AG04449 (cell line): ENCODE results near the gene FOXRED1.

ENCODE experiments used
- CTCF ChIA-PET: fragments of 350-600 bp; formaldehyde crosslinking; extraction: SDS; loops from one replicate; lab custom pipeline; 2021; ENCODE audit warnings: antibody characterized with exemption; lab: Yijun Ruan, JAX
- POLR2A ChIA-PET: fragments of 400-600, 350-600 bp; formaldehyde crosslinking; extraction: SDS; loops from one replicate; lab custom pipeline; 2020; ENCODE audit warnings: antibody characterized with exemption, inconsistent platforms; lab: Yijun Ruan, JAX
- DNase-seq: peaks from one replicate; pipeline ENCODE4 v3.0.0-alpha.2; 2010; ENCODE audit warnings: low read depth, low spot score
- H3K4me3 ChIP-seq: 2 replicates; pipeline ENCODE4 v1.5.1; 2011; ENCODE audit warnings: low read depth, mild to moderate bottlenecking, control low read depth, low read length
- TF ChIP-seq, protein P1 (sequence below): IDR thresholded peaks from one replicate; pipeline ENCODE4 v1.5.1; 2011; ENCODE audit warnings: mild to moderate bottlenecking, moderate library complexity, low read length, control low read depth, inconsistent platforms; ENCODE audit not compliant: insufficient read depth; ENCODE audit errors: missing control alignments

Gene FOXRED1

DNA sequence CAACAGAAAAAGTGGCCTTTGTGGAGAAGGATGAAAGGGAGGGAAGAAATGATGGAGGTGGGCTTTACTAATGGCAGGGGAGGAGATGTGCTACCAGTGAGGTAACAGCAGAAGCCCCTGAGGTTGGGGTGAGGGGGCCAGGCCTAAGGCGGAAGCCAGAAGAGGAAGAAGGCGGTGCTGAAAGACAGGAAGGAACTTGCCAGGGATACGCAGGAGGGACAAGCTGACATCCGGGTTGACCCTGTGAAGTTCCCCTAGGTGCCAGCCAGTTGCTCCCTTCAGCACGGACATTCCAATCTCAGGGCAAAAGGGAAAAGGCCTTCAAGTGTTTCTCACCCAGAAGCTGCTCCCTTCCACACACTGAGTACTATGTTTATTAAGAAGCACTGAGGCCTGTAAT, 11.6 kb downstream of the FOXRED1 start:
- H3K4me3 ChIP-seq: no peak overlapping the region
- ChIA-PET CTCF (interaction anchor here (1.0 kb wide), 1 partner anchor 11 kb away, joined by 3 read pairs; no protein-coding TSS in a partner anchor), POLR2A (no interaction called here)
- no peak for DNase-seq
- TF ChIP-seq, protein P1, sequence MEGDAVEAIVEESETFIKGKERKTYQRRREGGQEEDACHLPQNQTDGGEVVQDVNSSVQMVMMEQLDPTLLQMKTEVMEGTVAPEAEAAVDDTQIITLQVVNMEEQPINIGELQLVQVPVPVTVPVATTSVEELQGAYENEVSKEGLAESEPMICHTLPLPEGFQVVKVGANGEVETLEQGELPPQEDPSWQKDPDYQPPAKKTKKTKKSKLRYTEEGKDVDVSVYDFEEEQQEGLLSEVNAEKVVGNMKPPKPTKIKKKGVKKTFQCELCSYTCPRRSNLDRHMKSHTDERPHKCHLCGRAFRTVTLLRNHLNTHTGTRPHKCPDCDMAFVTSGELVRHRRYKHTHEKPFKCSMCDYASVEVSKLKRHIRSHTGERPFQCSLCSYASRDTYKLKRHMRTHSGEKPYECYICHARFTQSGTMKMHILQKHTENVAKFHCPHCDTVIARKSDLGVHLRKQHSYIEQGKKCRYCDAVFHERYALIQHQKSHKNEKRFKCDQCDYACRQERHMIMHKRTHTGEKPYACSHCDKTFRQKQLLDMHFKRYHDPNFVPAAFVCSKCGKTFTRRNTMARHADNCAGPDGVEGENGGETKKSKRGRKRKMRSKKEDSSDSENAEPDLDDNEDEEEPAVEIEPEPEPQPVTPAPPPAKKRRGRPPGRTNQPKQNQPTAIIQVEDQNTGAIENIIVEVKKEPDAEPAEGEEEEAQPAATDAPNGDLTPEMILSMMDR: no peak

DNA sequence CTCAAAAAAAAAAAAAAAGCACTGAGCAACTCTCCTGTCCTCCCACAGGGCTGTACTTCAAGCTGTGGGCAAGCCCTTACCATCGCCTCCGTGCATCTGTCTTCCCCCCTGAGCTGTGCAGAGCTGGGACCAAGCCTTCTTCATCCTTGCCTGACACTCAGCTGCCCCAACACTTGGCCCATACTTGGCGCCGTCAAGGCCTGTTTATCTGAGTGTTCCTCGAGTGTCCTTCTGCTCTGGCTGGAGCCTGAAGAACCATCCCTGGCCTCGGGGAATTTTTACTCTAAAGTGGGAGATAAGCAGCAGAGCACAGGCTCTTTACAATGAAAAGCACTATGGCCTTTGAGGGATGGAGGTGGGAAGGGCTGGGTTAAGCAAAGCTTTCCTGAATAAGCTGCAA, 12.3 kb downstream of the FOXRED1 start:
- ChIA-PET CTCF (interaction anchor here (1.0 kb wide), 1 partner anchor 12 kb away, joined by 3 read pairs; no protein-coding TSS in a partner anchor), POLR2A (interaction anchor here (1.4 kb wide), 1 partner anchor 12 kb away, joined by 5 read pairs; the partner anchor contains the start of genes FOXRED1 and SRPRA)
- TF ChIP-seq, protein P1: no peak
- H3K4me3 ChIP-seq: no peak overlapping the region
- no peak for DNase-seq

- DNase-seq: no peak
- ChIA-PET CTCF (interaction anchor here (0.9 to 1.0 kb wide), 2 partner anchors 12 kb away, joined by 3 read pairs; partner anchors contain the start of gene FOXRED1), POLR2A (interaction anchor here (1.4 kb wide), 1 partner anchor 13 kb away, joined by 5 read pairs; the partner anchor contains the start of genes FOXRED1 and SRPRA)
- H3K4me3 ChIP-seq: no peak overlapping the region
- TF ChIP-seq, protein P1: no peak
Measured at GRCh38 chr11:126281666-126282175, 12.8 kb downstream of the FOXRED1 start.

GRCh38 chr11:126282361-126282735, 13.4 kb downstream of the FOXRED1 start:
- no peak for DNase-seq

GRCh38 chr11:126282736-126283591, 14.0 kb downstream of the FOXRED1 start, which contains the start of gene TIRAP:
Gene TIRAP (plus strand): TSS chr11:126283093. CDS start chr11:126290895, 7,802 bp downstream.
- POLR2A ChIA-PET: no interaction called here
- no peak for DNase-seq
- CTCF ChIA-PET: interaction anchor here (0.6 to 0.9 kb wide), 4 partner anchors 10 to 646 kb away, joined by 3 read pairs; partner anchors contain the start of gene FOXRED1
- peak within 1 kb of the TSS; percentile 69 for H3K4me3 ChIP-seq
- TF ChIP-seq, protein P1: no peak

More at GRCh38 chr11:126282361-126282735, 13.4 kb downstream of the FOXRED1 start:
- CTCF ChIA-PET: interaction anchor here (0.6 to 0.9 kb wide), 2 partner anchors 13 to 645 kb away, joined by 3 read pairs; partner anchors contain the start of gene FOXRED1
- H3K4me3 ChIP-seq: peak overlapping the region; percentile 69
- POLR2A ChIA-PET: interaction anchor here (1.4 kb wide), 1 partner anchor 14 kb away, joined by 5 read pairs; the partner anchor contains the start of genes FOXRED1 and SRPRA
- TF ChIP-seq, protein P1: no peak

DNA sequence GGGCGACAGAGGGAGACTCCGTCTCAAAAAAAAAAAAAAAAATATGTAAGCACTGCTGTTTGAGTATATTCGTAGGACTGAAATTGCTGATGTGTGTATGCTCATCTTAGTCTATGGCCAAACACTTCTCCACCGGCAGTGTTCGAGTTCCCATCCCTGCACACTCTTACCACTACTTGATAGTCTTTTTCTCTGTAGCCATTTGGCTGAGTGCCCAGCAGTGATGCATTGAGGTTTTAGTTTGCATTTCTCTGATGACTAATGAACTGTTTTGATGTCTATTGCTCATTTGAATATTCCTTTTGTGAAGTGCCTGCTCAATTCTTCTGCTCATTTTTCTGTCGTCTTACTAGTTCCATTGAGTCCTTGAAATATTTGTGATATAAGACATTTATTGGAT, 15.9 kb downstream of the FOXRED1 start:
- no peak overlapping the region for H3K4me3 ChIP-seq
- POLR2A ChIA-PET: no interaction called here
- DNase-seq: peak; percentile 59
- TF ChIP-seq, protein P1: no peak
- CTCF ChIA-PET: interaction anchor here (1.6 to 1.7 kb wide), 2 partner anchors 10 to 26 kb away, joined by 4 to 6 read pairs; no protein-coding TSS in a partner anchor
